Measurements from ENCODE around the gene ABCC6. TPM values are rescaled to one million over a fixed set of nuclear protein-coding genes. Genes with fewer than 3 reads are reported as not detected.

ABCC6 gene
- total RNA-seq, 4 donors from 2014 or later: 36.2 to 109 (median 49.6) TPM

DNA sequence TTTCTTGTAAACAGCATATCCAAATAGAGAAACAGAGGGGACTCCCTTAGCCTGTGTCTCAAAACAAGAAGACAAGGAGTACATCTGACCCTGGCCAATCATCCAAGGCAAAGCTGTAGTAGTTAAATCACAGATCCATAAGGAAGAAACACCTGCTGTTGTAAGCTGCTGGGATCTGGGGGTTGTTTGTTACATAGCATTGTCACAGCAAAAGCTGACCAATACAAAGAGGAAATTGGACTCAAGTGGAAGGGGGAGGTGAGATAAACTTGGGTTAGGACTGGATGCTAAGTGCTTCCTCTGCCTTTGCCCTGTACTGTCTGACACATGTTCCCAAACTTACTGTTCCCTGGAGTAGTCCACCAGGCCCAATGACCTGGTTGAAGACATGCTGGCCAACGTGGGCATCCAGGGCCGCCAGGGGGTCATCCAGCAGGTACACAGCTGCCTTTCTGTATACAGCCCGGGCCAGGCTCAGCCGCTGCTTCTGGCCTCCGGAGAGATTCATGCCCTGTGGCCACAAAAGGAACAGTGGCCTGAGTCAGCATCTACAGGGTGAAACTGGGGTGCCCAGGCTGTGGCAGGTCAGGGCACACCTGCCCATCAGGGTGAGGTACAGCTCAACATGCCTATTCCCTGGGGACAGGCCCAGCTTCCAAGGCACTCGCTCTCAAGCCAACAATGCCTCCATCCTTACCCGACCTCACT, 44.7 kb downstream of the ABCC6 start:
- in situ Hi-C loops (cut with MboI; ENCODE audit: low pct_ligation_motif_present in 1 of 4, low pct_unique_long_range_greater_than_20kb in 1 of 4, low sequenced_read_pairs in 3 of 4) (no loop called here), intact Hi-C loops (cut with DNase I; ENCODE audit: low total_unique reads) (no loop called here)
- TF ChIP-seq POLR2AphosphoS5 (IDR thresholded peaks at IDR 0.05) (no peak), POLR2A (IDR thresholded peaks at IDR 0.05) (no peak)
- Histone ChIP-seq H3K27me3 (no peaks in the 10 kb centered on the region), H3K4me3 (no peak overlapping the region), H3K36me3 (peaks cover 0 to 9% (median 0%) of the 10 kb centered on the region in 4 donors), H3K4me1 (no peaks in the 10 kb centered on the region), H3K9me3 (no peaks in the 10 kb centered on the region), H3K27ac (no peak overlapping the region)
- no peak for DNase-seq
- WGBS, 2 donors (ENCODE audit: low coverage in 1 of 2): 80 to 86% methylated on average over 1 to 5 of the region's 7 CpGs

DNA sequence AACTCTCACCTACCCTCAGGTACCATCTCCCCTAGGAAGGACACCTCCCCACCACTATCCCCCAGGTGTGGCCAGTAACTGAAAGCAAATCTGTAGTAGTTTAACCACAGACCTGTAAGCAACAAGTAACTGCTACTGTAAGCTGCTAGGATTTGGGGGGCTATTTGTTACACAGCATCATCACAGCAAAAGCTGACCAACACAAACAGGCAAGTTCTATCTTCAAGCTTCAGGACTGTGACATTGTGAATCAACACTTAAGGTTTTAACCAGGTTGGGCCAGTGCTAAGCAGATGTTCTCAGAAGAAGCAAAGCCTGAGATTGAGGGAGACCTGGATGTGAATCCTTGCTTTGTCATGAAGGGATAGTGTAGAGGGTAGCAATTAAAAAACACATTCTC, 47.0 kb downstream of the ABCC6 start:
- Histone ChIP-seq H3K36me3 (peaks cover 0 to 10% (median 0%) of the 10 kb centered on the region in 4 donors), H3K27ac (no peak overlapping the region), H3K4me3 (no peak overlapping the region), H3K27me3 (no peaks in the 10 kb centered on the region), H3K9me3 (no peaks in the 10 kb centered on the region), H3K4me1 (no peaks in the 10 kb centered on the region)
- TF ChIP-seq, protein P1, sequence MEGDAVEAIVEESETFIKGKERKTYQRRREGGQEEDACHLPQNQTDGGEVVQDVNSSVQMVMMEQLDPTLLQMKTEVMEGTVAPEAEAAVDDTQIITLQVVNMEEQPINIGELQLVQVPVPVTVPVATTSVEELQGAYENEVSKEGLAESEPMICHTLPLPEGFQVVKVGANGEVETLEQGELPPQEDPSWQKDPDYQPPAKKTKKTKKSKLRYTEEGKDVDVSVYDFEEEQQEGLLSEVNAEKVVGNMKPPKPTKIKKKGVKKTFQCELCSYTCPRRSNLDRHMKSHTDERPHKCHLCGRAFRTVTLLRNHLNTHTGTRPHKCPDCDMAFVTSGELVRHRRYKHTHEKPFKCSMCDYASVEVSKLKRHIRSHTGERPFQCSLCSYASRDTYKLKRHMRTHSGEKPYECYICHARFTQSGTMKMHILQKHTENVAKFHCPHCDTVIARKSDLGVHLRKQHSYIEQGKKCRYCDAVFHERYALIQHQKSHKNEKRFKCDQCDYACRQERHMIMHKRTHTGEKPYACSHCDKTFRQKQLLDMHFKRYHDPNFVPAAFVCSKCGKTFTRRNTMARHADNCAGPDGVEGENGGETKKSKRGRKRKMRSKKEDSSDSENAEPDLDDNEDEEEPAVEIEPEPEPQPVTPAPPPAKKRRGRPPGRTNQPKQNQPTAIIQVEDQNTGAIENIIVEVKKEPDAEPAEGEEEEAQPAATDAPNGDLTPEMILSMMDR (IDR thresholded peaks at IDR 0.05): no peak
- TF ChIP-seq EP300 (IDR thresholded peaks at IDR 0.05; ENCODE audit: low read depth): no peak
- TF ChIP-seq POLR2A (IDR thresholded peaks at IDR 0.05): no peak
- TF ChIP-seq POLR2AphosphoS5 (IDR thresholded peaks at IDR 0.05): no peak
- intact Hi-C loops (cut with DNase I; ENCODE audit: low total_unique reads) (no loop called here), in situ Hi-C loops (cut with MboI; ENCODE audit: low pct_ligation_motif_present in 1 of 4, low pct_unique_long_range_greater_than_20kb in 1 of 4, low sequenced_read_pairs in 3 of 4) (no loop called here)
- no peak for DNase-seq

DNA sequence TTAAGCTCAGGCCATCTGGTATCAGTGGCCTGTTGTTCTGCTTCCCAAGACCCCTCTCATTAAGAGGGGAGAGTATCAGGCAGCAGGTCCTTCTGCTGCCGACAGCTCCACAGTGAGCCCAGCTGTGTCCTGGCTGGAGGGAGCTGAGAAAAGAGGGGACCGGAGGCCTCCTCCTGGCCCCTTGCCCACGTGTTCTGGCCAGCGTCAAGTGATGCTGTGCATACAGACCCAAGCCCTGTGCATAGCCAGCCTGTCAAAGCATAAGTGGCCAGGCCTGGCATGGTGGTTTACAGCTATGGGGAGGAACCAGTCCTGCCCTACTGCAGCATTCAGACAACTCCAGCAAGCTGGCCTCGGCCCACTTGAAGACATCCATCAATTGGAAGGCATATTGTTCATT, 48.0 kb downstream of the ABCC6 start:
- DNase-seq: peak; percentile 25
- Histone ChIP-seq H3K4me1 (no peaks in the 10 kb centered on the region), H3K4me3 (no peak overlapping the region), H3K9me3 (no peaks in the 10 kb centered on the region), H3K27me3 (no peaks in the 10 kb centered on the region), H3K27ac (no peak overlapping the region), H3K36me3 (peaks cover 0 to 14% (median 0%) of the 10 kb centered on the region in 4 donors)
- TF ChIP-seq POLR2AphosphoS5 (IDR thresholded peaks at IDR 0.05): peak in 2 of 3 donors; percentile 15 to 80
- TF ChIP-seq, protein P1 (IDR thresholded peaks at IDR 0.05): no peak
- in situ Hi-C loops (cut with MboI; ENCODE audit: low pct_ligation_motif_present in 1 of 4, low pct_unique_long_range_greater_than_20kb in 1 of 4, low sequenced_read_pairs in 3 of 4): no loop called here
- intact Hi-C loops (cut with DNase I; ENCODE audit: low total_unique reads): no loop called here
- 67% methylated on average over 5 of the region's 5 CpGs; no CpG with 5 or more reads in 1 of the 2 donors for whole genome bisulfite sequencing, 2 donors (ENCODE audit: low coverage in 1 of 2)

DNA sequence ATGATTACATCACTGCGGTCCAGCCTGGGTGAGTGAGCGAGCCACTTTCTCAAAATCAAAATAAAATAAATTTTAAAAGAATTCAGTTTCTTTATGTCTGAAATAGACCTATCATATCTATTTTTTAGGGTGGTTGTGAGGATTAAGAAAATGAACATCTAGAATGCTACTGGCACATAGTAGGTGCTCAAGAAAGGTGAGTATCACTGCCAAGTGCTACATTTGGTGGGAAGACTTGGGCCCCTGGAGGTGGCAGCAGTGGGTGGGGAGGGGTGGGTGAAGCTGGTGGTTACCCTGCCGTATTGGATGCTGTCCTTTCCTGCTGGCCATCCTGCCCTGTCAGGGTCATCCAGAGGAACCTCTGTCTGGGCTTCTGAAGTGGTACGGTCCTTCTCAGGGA, 50.3 kb downstream of the ABCC6 start:
- H3K4me3 ChIP-seq: no peak overlapping the region
- no peaks in the 10 kb centered on the region for H3K4me1 ChIP-seq
- no peak overlapping the region for H3K27ac ChIP-seq
- no peak for TF ChIP-seq POLR2A (IDR thresholded peaks at IDR 0.05)
- TF ChIP-seq POLR2AphosphoS5 (IDR thresholded peaks at IDR 0.05): no peak
- TF ChIP-seq EP300 (IDR thresholded peaks at IDR 0.05; ENCODE audit: low read depth): no peak
- TF ChIP-seq, protein P1 (IDR thresholded peaks at IDR 0.05): no peak
- peaks cover 0 to 14% (median 0%) of the 10 kb centered on the region in 4 donors for H3K36me3 ChIP-seq
- no peaks in the 10 kb centered on the region for H3K9me3 ChIP-seq
- in situ Hi-C loops (cut with MboI; ENCODE audit: low pct_ligation_motif_present in 1 of 4, low pct_unique_long_range_greater_than_20kb in 1 of 4, low sequenced_read_pairs in 3 of 4): no loop called here
- no peaks in the 10 kb centered on the region for H3K27me3 ChIP-seq
- intact Hi-C loops (cut with DNase I; ENCODE audit: low total_unique reads): no loop called here
- no peak for DNase-seq
- 90% methylated on average over 4 of the region's 4 CpGs; no CpG with 5 or more reads in 1 of the 2 donors for WGBS, 2 donors (ENCODE audit: low coverage in 1 of 2)
